ENCODE measurements around the gene MYL7. TPM values are rescaled to one million over a fixed set of nuclear protein-coding genes. Genes with fewer than 3 reads are reported as not detected.
A peak's percentile ranks its signal among the peaks of the same experiment; 100 is the strongest.

The MYL7 gene
- total and polyA plus RNA-seq, 9 donors, result 0.35 to 2.0 (median 1.5) TPM; not detected in 3

- 23 to 33% (median 25%) methylated on average over 10 of the region's 10 CpGs for WGBS, 3 donors
- H3K4me1 ChIP-seq (ENCODE audit: insufficient read depth), result peaks cover 7% of the 10 kb centered on the region
Observed at GRCh38 chr7:44100458-44101302, 40.5 kb downstream of the MYL7 start.

GRCh38 chr7:44099669-44100068 lies 41.5 kb downstream of the MYL7 start:
- Histone ChIP-seq H3K27ac (peak overlapping the region in 1 of 2 donors; percentile 89), H3K4me3 (no peak overlapping the region), H3K27me3 (no peaks in the 10 kb centered on the region), H3K36me3 (no peaks in the 10 kb centered on the region), H3K4me1 (ENCODE audit: insufficient read depth) (peaks cover 8% of the 10 kb centered on the region), H3K9me3 (no peaks in the 10 kb centered on the region)
- no peak for TF ChIP-seq EP300 (IDR thresholded peaks at IDR 0.05)
- TF ChIP-seq POLR2A (IDR thresholded peaks at IDR 0.05), result no peak
- no peak for TF ChIP-seq CTCF (IDR thresholded peaks at IDR 0.05)
- no peak for DNase-seq
- intact Hi-C loops (cut with DNase I), result no loop called here
- 15 to 31% (median 19%) methylated on average over 4 of the region's 4 CpGs for WGBS, 3 donors

More at GRCh38 chr7:44100458-44101302, 40.5 kb downstream of the MYL7 start:
- peak overlapping the region; percentile 45 to 89 for H3K27ac ChIP-seq
- peak; percentile 74 to 77 (median 77) for DNase-seq
- intact Hi-C loops (cut with DNase I), result no loop called here
- no peak overlapping the region for H3K4me3 ChIP-seq
- no peaks in the 10 kb centered on the region for H3K9me3 ChIP-seq
- no peaks in the 10 kb centered on the region for H3K27me3 ChIP-seq
- H3K36me3 ChIP-seq, result no peaks in the 10 kb centered on the region
- no peak for TF ChIP-seq POLR2A (IDR thresholded peaks at IDR 0.05)
- TF ChIP-seq CTCF (IDR thresholded peaks at IDR 0.05), result no peak
- no peak for TF ChIP-seq EP300 (IDR thresholded peaks at IDR 0.05)

- intact Hi-C loops (cut with DNase I), result no loop called here
- Histone ChIP-seq H3K9me3 (no peaks in the 10 kb centered on the region), H3K27me3 (no peaks in the 10 kb centered on the region), H3K27ac (no peak overlapping the region), H3K4me3 (no peak overlapping the region), H3K4me1 (ENCODE audit: insufficient read depth) (peaks cover 17% of the 10 kb centered on the region), H3K36me3 (no peaks in the 10 kb centered on the region)
- 75 to 84% (median 81%) methylated on average over 6 of the region's 6 CpGs for WGBS, 3 donors
- no peak for TF ChIP-seq CTCF (IDR thresholded peaks at IDR 0.05)
- no peak for TF ChIP-seq POLR2A (IDR thresholded peaks at IDR 0.05)
- no peak for TF ChIP-seq EP300 (IDR thresholded peaks at IDR 0.05)
- no peak for DNase-seq
Observed at GRCh38 chr7:44098092-44099068, 42.8 kb downstream of the MYL7 start.
